Stimulated activated CD8-positive, alpha-beta memory T cell treated with anti-CD3 and anti-CD28 coated beads, Interleukin-15, amount 100 ng/mL, for 24 hours (primary cell): ENCODE measurements around the gene CDHR2.
A peak's percentile ranks its signal among the peaks of the same experiment; 100 is the strongest.
"Not testable (repeated sequence)": the region's sequence is repeated elsewhere in the genome, so short reads cannot be mapped to it uniquely, and the experiment has no call there.

ENCODE experiments used
- DNase-seq: peaks from one replicate; pipeline ENCODE4 v3.0.0-alpha.2; 2020; ENCODE audit warnings: low read depth

The CDHR2 gene

GRCh38 chr5:176597417-176598389, 48.6 kb downstream of the CDHR2 start:
- DNase-seq: no peak

- DNase-seq: not testable (repeated sequence)
Observed at GRCh38 chr5:176599749-176600430, 50.7 kb downstream of the CDHR2 start.

DNA sequence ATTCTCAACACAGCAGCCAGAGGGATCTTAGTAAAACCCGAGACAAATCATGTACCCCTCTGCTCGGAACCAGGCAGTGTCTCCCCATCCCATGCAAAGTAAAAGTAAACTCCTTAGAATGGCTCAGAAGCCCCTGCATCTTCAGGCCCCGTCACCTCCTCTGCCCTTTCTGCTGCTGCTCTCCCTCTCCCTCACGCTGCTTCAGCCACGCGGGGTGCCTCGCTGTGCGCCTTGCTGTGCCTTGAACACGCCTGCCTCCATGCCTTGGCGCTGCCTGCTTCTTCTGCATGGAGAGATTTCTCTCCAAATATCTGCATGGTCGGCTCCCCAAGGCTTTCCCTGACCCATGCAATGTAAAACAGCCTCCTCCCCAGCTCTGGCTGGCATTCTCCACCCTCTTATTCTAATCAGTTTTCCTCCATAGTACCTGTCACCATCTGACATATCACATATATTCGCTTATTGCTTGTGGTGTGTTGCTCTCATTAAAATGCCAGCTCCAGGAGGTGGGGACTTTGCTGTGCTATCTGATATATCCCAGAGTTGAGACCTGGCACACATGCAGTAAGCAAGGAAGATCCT, 52.9 kb downstream of the CDHR2 start:
- DNase-seq: no peak

DNA sequence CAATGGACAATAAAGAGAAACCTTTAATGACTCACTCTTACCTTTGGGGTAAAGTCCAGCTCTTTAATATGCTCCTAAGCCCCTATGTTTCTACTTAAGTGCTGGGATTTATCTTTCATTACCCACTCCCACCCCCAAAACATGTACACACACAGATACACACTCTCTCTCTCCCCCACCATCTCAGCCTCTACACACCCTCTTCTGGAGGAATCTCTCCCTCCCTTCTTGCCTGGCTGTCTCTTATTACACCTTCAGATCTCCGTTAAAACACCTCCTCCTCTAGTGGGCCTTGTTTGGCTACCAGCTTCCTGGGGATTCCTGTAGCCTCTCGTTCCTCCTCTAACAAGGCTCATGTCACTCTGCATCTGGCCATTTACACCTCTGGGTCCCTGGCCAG, 53.9 kb downstream of the CDHR2 start:
- DNase-seq: no peak

DNA sequence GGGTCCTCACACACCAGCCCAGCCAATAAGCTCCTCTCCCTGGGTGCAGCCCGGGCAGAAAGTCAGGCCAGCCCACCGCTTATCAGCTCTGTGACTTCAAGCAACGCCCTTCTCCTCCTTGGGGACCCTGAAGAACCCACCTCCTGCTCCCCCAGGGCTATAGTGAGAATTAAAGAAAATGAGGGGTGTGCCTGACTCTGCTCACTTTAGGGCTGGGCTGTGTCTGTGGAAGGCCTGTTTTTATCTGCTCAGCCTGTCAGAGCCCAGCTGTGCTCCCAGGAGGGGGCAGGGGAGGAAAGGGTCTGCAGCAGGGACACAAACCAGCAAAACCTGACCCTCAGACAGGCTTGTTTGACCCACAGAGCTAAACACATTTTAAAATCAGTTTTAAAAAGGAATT, 56.9 kb downstream of the CDHR2 start:
- DNase-seq: no peak

DNA sequence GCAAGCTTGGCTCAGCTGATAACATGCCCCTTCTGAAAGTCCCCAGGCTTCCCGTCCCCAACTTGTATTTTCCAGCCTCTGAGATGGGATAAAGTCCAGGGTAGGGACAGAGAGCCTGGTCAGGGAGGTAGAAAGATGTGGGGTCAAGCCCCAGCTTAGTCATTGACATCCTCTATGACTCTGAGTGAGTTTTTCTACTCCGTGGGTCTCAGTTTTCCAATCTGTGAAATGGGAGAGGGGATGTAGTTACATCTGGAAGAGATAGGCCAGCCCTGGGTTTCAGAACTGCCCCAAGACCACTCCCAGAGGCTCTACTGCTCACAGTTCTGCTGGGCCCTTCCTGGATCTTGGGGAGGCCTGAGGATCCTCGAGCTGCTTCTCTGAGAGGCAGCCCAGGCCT, 57.7 kb downstream of the CDHR2 start:
- no peak for DNase-seq

- DNase-seq: no peak
Observed at GRCh38 chr5:176608142-176608705, 59.1 kb downstream of the CDHR2 start.

- no peak for DNase-seq
Observed at GRCh38 chr5:176608937-176609723, 60.0 kb downstream of the CDHR2 start.

- no peak for DNase-seq
Observed at GRCh38 chr5:176609724-176610434, 60.7 kb downstream of the CDHR2 start, which contains the start of gene GPRIN1. GPRIN1 (minus strand) TSS chr5:176610156; CDS start chr5:176599834, 10,322 bp downstream.

DNA sequence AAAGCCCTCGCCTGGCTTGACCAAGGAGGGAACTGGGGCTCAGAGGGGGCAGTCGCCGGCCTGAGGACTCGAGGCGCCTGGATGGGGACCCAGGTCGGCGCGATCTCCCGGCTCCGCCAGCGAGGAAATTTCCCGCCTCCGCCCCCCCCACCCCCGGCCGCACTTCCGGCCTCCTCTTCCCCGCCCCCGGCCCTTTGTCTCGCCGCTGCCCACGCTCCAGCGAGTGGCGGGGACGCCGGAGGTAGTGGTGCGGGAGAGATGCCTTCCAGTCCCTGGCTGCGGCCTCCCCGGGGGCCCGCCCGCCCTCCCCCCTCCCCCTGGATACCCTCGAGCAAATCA, 61.3 kb downstream of the CDHR2 start:
- DNase-seq: no peak

- DNase-seq: no peak
Observed at GRCh38 chr5:176611435-176611834, 62.3 kb downstream of the CDHR2 start.

DNA sequence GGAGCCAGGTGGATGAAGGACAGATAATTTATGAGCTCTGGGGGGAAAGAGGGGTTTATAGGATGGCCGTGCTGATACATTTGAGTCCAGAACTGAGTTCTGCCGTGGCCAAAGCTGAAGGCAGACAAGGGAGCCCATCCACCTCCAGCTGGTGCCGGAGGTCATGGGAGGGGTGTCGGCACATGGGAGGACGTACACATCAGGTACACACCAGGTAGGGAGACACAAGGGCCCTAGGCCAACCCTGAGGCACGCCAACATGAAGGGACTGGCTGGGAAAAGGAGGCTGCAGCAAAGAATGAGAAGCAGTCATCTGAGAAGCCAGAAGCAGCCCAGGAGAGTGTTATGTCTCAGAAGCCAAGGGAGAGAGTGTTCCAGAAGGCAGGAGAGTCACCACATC, 62.9 kb downstream of the CDHR2 start:
- no peak for DNase-seq

DNA sequence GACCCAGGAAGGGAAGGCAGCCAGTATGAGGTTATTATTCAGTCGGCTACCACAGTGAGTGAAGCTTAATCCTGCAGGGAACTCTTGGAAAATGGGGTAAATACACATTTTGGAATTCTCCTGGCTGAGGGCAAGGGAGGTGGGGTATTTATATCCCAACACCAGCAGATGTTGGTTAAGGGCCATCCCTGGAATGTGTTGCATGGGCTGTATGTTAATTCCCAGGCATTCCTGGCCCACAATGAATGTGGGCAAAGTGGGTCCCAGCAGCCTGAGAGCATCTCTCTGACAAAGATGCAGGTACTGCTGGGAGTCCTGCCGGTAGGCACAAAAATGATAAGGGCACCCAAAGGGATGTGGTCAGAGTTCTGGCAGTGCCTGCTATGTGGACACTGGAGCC, 63.7 kb downstream of the CDHR2 start:
- DNase-seq: no peak

DNA sequence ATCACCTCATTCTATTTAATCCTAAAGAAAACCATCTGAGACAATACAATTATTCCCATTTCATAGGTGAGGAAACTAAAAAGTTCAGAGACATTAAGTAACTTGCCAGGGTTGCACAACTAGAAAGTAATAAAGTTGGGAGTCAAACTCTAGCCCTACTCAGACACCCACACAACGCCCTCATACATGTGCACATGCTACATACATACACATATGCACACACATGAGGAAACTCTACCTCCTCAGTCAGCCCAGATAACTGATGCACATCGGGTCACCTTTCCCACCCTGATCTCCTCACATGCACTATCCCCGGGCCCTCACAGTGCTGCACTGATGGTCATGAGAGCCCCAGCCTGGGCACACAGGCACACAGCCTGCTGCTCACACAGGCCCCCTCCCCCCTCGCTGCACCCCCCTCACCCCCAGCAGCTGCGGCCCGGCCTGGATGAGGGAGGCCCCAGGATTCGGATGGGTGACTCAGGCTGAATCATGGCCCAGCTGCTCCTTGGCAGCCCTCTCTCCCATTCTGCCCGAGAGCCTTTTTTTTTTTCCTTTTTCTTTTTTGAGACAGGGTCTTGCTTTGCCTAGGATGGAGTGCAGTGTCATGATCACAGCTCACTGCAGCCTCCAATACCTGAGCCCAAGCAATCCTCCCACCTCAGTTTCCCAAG, 65.8 kb downstream of the CDHR2 start:
- DNase-seq: no peak

DNA sequence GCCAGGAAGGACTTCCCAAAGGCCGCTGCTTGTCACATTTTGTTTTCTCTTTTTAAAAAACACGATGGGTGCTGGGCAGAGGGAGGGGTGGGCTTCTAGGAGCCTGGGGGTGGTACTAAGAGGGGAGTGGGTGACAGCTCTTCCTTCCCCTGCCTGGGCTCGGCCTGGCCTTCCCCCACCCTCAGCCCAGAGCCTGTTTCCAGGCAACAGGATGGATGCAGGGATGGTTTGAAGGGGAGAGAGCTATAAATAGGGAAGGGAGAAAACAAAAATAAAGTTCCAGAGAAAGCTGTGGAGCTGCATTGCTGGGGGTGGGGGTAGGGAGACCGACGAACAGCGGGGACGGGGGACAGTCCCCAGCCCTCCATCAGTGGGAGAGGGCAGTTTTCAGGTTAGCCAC, 67.4 kb downstream of the CDHR2 start:
- no peak for DNase-seq

DNA sequence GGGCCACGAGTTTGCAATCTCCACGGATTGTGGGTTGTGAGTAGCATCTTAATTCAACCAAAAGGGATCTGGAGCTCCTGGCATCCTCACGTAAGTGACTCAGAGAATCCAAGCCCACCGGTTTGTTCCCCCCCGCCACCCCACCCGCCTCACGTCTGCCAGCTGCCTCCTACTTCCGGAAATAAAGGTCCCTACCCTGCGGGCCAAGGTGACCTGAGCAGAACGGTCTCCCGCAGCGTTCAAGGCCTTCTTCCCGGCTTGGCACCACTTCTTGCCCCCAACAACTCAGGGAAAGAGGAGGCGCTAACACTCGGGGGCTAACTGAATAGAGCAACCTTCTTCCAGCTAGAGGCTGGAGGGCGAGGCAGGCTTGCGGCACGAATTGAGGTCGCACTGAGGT, 69.6 kb downstream of the CDHR2 start:
- no peak for DNase-seq

- peak; percentile 59 for DNase-seq
Observed at GRCh38 chr5:176619203-176619568, 70.0 kb downstream of the CDHR2 start.

GRCh38 chr5:176619569-176620332, 70.6 kb downstream of the CDHR2 start:
- DNase-seq: no peak

- no peak for DNase-seq
Observed at GRCh38 chr5:176620333-176620981, 71.3 kb downstream of the CDHR2 start.
